Activated T-cell treated with anti-CD3 and anti-CD28 coated beads, Interleukin-2, amount 50 U/mL, for 24 hours (primary cell): ENCODE data around the gene AMOTL1.

Source experiments
- DNase-seq: peaks from one replicate; pipeline ENCODE4 v3.0.0-alpha.2; 2020
- H3K27ac Mint-ChIP-seq: 2 replicates; pipeline ENCODE4 v1.8.0; 2020; ENCODE audit warnings: mild to moderate bottlenecking, mixed read lengths
- H3K27me3 Mint-ChIP-seq: 2 replicates; pipeline ENCODE4 v1.8.0; 2020; ENCODE audit warnings: mixed read lengths
- H3K36me3 Mint-ChIP-seq: 2 replicates; pipeline ENCODE4 v1.8.0; 2020; ENCODE audit warnings: low read depth, mixed read lengths
- H3K4me1 Mint-ChIP-seq: 2 replicates; pipeline ENCODE4 v1.8.0; 2020; ENCODE audit warnings: low read depth, mixed read lengths
- H3K4me3 Mint-ChIP-seq: 2 replicates; pipeline ENCODE4 v1.8.0; 2020; ENCODE audit warnings: mild to moderate bottlenecking, moderate library complexity, mixed read lengths
- H3K9me3 Mint-ChIP-seq: 2 replicates; pipeline ENCODE4 v1.8.0; 2020; ENCODE audit warnings: mixed read lengths

AMOTL1 gene

DNA sequence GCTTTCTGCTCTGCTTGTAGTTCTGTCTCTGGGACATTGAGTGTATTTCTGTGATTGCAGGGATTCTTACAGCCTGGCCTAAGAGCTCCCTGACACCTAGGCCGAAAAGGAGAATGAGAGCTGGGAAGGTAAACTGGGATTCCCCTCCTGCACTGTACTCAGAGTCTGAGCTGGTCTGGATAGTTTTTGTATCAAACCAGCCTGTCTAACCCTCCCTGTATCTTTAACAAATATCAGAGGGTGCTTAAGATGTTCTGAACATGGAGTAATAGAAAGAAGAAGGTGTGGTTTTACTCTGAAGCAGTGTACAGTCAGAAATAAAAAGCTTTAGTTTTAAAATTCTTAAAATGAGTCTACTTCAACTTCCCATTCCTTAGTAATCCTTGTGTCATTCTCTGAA is 57.3 kb downstream of the AMOTL1 start:
- H3K36me3 Mint-ChIP-seq, result no peaks in the 10 kb centered on the region
- H3K27me3 Mint-ChIP-seq, result no peaks in the 10 kb centered on the region
- DNase-seq, result no peak
- H3K9me3 Mint-ChIP-seq, result no peaks in the 10 kb centered on the region
- no peak overlapping the region for H3K4me3 Mint-ChIP-seq
- H3K27ac Mint-ChIP-seq, result no peak overlapping the region
- H3K4me1 Mint-ChIP-seq, result no peaks in the 10 kb centered on the region

DNA sequence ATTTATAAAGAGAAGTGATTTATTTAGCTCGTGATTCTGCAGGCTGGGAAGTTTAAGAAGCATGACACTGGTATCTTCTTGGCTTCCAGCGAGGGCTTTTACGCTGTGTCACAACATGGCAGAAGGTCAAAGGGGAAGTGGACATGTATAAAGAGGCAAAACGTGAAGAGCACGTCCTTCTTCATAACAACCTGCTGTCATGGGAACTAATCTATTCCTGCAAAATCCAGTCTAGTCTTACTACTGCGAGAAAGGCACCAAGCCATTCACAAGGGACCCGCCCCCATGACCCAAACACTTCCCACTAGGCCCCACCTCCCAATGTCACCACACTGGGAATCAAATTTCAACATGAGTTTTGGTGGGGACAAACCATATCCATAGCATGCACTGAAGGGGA is 58.3 kb downstream of the AMOTL1 start:
- no peaks in the 10 kb centered on the region for H3K27me3 Mint-ChIP-seq
- H3K36me3 Mint-ChIP-seq, result no peaks in the 10 kb centered on the region
- H3K4me1 Mint-ChIP-seq, result no peaks in the 10 kb centered on the region
- H3K4me3 Mint-ChIP-seq, result no peak overlapping the region
- H3K27ac Mint-ChIP-seq, result no peak overlapping the region
- no peak for DNase-seq
- H3K9me3 Mint-ChIP-seq, result no peaks in the 10 kb centered on the region

DNA sequence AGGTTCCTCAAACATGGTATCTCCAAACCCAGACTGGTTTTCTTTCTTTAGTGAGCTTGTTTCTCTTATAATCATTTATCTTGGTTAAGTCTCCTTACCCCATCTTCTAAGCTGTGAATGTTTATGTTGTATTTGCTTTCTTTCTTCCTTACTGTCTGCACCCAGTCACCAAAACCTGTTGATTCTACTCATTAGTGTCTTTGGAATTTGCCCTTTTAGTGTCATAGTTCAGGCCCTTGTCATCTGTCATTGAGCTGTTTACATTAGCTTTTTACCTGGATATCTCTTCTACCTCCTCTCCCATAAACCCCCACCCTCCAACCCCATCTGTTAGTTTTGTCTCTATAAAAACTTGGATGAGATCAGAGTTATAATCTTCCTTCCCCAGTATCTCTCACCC is 59.9 kb downstream of the AMOTL1 start:
- no peaks in the 10 kb centered on the region for H3K9me3 Mint-ChIP-seq
- no peaks in the 10 kb centered on the region for H3K36me3 Mint-ChIP-seq
- H3K27ac Mint-ChIP-seq, result no peak overlapping the region
- no peaks in the 10 kb centered on the region for H3K4me1 Mint-ChIP-seq
- no peak for DNase-seq
- no peaks in the 10 kb centered on the region for H3K27me3 Mint-ChIP-seq
- H3K4me3 Mint-ChIP-seq, result no peak overlapping the region

DNA sequence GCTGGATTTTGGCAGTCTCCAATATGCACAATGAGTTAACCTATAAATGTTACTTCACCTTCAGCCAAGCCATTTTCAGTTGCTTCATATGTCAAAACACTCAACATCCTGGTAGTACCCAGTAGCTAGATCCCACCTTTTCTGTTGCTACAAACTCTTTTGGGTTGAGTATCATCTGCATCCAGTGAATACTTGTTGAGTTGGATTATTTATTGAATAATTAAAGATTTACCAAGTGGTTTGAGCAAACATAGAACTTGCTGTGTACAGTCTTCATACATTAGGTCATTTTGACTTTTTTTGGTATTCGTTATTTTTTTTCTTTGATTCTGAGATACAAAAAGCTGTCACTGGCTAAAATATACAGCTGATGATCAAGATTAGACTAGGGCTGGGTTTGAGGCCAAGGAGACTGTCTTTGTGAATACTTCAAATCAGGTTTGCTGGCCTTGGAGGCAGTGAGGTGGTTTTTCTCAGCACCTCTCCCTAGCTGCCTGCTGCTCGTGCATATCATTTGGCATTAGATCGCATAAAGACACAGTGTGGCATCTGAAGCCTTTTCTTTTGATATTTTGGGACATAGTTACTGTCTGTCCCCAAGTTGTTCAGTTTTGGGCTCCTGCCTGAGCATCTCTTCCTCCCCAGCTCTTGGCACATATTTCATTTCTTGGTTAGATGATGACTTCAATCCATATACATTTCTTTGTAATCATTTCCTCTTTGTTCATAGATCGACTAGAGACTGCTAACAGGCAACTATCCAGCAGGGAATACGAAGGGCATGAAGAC is 62.8 kb downstream of the AMOTL1 start:
- H3K4me1 Mint-ChIP-seq, result no peaks in the 10 kb centered on the region
- H3K36me3 Mint-ChIP-seq, result no peaks in the 10 kb centered on the region
- no peak overlapping the region for H3K4me3 Mint-ChIP-seq

DNA sequence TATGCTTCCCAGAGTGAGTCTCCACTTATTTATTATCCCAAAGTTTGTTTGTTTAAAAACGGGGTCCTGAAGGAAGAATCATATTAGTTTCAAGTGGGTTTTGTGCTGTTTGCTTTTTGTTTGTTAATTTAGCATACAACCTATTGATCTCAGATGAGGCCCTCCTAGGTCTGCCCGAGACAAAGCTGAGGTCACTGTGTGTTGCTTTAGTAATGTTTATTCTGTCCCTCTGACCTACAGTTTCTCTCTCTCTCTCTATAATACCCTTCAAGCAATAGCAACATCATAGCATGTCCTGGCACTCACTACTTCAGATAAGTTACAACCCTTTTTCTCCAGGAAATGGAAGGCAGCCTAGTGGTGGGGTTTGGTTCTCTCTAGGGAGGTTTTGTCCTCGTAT is 63.4 kb downstream of the AMOTL1 start:
- Mint-ChIP-seq H3K27me3 (no peaks in the 10 kb centered on the region), H3K27ac (no peak overlapping the region), H3K4me3 (no peak overlapping the region), H3K36me3 (no peaks in the 10 kb centered on the region), H3K9me3 (no peaks in the 10 kb centered on the region), H3K4me1 (no peaks in the 10 kb centered on the region)
- no peak for DNase-seq

More for the DNA sequence above, 62.8 kb downstream of the AMOTL1 start:
- Mint-ChIP-seq H3K27me3 (no peaks in the 10 kb centered on the region), H3K27ac (no peak overlapping the region), H3K9me3 (no peaks in the 10 kb centered on the region)
- no peak for DNase-seq

DNA sequence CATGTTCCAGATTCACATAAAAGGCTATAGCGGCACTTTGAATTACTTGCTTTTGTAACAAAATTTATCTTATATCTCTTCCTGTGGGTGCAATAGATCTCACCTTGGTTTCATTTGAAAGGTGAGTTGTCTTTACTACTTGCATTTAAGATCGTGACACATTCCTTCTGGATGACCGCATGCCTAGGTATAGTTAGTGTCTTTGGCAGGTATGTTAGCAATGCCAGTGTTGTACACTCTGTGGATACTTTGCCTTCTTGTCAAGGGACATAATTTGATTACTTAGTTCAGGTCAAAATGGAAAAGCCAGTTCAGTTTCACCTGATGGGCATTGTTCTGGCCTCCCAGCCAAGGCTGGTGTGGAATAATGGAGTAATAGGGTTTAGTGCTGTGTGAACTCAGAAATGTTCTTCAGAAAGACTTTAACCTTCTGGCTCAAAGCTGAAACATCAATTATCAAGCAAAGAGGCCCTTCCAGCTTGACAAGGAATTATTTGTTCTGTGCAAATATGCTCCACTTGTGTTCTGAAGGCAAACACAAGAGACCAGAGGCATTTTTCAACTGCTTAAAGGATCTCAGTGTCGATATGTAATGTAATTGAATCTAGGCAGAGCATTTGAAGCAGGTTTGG is 64.6 kb downstream of the AMOTL1 start:
- Mint-ChIP-seq H3K36me3 (no peaks in the 10 kb centered on the region), H3K4me1 (no peaks in the 10 kb centered on the region), H3K9me3 (no peaks in the 10 kb centered on the region), H3K27me3 (no peaks in the 10 kb centered on the region), H3K4me3 (no peak overlapping the region), H3K27ac (no peak overlapping the region)
- DNase-seq, result no peak

DNA sequence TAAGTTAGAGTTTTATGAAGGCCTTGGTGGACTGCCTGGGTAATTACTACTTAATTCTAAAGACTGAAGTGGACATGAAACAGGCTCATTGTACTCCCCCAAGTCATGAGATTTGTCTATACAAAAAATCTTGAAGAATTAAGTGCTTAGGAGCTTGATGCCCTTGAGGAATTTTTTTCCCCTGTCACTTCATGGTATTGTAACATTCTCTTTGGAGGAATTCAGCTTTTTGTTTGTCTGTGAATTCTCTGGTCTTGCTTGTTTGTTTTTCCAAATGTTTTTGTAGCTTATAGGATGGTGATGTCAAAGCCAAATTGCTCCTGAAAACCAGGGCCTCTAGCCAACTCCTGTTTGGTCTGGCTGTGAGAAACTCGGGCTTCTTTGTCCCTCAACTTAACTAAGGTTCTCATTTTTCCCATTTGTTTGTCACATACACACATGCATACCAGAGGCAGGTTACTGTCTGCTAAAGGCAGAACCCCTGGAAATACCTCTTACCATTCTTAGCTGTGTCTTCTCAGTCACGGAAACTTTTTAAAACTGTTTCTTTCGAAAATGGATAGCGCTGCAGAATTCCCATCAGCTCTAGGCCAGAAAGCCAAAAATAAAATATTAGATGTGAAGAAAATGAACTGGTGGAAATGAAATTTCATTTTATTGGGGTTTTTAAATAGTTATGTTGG is 66.9 kb downstream of the AMOTL1 start:
- Mint-ChIP-seq H3K27ac (no peak overlapping the region), H3K36me3 (no peaks in the 10 kb centered on the region), H3K4me3 (no peak overlapping the region), H3K4me1 (no peaks in the 10 kb centered on the region), H3K9me3 (no peaks in the 10 kb centered on the region), H3K27me3 (no peaks in the 10 kb centered on the region)
- DNase-seq, result no peak

DNA sequence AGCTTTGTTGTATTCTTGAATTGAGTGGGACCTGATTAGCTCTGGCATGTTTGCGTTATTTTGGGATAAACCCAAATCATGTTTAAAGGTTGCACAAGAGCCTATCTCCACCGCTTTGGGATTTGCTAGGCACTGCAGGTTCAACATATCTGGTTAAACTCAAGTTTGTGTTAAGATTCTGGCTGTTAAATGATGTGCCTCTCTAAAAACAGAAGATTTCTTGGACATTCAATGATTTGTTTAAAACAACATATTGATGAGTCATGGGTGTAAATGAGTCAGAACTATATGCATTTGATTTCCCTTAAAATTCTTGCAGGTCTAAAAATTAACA is 67.4 kb downstream of the AMOTL1 start:
- Mint-ChIP-seq H3K4me1 (no peaks in the 10 kb centered on the region), H3K9me3 (no peaks in the 10 kb centered on the region), H3K4me3 (no peak overlapping the region), H3K36me3 (no peaks in the 10 kb centered on the region), H3K27me3 (no peaks in the 10 kb centered on the region), H3K27ac (no peak overlapping the region)
- no peak for DNase-seq

DNA sequence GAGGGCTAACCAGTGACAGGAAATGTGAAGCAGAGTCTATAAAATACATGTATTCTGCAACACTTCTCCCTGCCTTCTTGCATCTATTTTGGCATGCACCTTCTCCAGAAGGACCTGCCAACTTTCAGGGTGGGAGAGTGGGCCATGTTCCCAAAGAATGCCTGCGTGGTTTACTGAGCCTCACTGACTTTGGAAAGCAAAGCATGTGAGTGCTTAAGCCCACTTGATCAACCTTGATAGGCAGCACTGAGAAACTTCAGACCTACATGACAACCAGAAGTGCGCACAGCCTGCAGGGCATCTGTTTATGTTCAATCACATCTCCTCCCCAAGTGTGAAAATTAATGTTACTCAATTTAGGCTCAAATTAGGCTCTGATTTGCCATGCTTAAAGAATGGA is 69.2 kb downstream of the AMOTL1 start:
- no peaks in the 10 kb centered on the region for H3K36me3 Mint-ChIP-seq
- H3K27me3 Mint-ChIP-seq, result no peaks in the 10 kb centered on the region
- no peak for DNase-seq
- H3K27ac Mint-ChIP-seq, result no peak overlapping the region
- no peak overlapping the region for H3K4me3 Mint-ChIP-seq
- H3K9me3 Mint-ChIP-seq, result no peaks in the 10 kb centered on the region
- H3K4me1 Mint-ChIP-seq, result no peaks in the 10 kb centered on the region

DNA sequence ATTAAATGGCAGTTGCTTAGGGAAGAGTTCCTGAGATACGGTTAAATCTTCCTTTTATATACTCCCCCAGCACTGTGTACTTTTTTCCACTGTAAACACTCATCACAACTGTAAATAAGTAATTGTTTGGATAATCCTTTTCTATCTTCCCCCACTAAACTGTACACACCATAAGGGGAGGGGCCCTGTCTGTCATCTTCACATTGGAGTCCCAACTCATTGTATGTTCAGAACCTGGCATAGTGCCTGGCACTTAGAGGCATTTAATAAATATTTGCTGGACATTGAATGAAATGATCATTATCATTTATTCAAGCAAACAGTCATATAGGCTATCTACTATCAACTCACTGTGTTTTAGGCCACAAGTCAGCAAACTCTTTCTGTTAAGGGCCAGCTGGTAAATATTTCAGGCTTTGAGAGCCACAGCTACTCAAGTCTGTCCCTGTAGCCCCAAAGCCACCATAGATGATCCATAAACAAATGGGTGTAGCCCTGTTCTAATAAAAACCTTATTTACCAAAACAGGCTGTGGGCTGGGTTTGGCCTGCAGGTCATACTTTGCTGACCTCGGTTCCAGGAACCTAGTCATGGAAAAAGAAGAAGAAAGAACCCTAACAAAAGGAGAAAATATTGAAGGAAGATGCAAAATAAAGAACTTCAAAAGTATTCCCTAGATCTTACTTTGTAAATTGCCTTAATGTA is 70.0 kb downstream of the AMOTL1 start:
- Mint-ChIP-seq H3K9me3 (no peaks in the 10 kb centered on the region), H3K36me3 (no peaks in the 10 kb centered on the region), H3K27ac (no peak overlapping the region), H3K4me3 (no peak overlapping the region), H3K27me3 (no peaks in the 10 kb centered on the region), H3K4me1 (no peaks in the 10 kb centered on the region)
- no peak for DNase-seq

DNA sequence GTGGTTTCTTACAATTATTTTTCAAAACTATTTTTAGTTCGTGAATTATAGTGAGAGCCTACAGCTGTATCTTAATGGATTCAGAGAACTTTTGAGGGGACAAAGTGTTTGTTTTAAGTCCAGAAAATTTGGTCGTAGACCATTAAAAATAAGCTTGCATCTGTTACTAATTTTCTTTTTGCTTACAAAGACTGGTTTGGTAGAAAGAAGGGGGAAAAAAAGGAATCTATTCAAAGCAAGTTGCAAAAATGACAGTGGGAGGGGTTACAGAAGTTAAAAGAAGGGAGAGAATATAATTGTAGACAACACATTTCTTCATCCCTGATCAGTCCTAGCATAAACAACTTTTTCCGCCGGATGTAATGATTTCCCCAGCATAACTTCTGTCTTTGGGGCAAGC is 72.1 kb downstream of the AMOTL1 start:
- H3K9me3 Mint-ChIP-seq, result no peaks in the 10 kb centered on the region
- no peak overlapping the region for H3K4me3 Mint-ChIP-seq
- DNase-seq, result no peak
- no peaks in the 10 kb centered on the region for H3K27me3 Mint-ChIP-seq
- H3K27ac Mint-ChIP-seq, result no peak overlapping the region
- no peaks in the 10 kb centered on the region for H3K36me3 Mint-ChIP-seq
- no peaks in the 10 kb centered on the region for H3K4me1 Mint-ChIP-seq

DNA sequence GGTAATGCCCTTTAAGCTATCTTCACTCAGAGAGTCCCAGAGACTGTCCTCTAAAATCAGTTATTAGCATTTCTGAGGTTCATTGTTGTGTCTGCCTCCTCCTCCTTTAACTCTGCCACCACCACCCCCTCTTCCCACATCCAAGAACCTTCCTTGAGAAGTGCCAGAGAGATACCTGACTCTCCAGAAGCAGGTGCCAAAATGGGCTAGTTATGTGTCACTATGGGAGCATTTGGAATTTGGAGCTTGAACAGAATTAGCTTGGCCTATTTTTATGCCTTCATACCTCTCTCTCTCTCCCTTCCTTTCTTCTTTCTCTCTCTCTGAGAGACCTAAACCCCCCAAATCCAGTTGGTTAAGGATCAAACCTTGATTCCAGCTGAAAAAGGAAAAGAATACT is 75.9 kb downstream of the AMOTL1 start:
- no peak overlapping the region for H3K27ac Mint-ChIP-seq
- no peak overlapping the region for H3K4me3 Mint-ChIP-seq
- no peaks in the 10 kb centered on the region for H3K9me3 Mint-ChIP-seq
- no peaks in the 10 kb centered on the region for H3K27me3 Mint-ChIP-seq
- H3K4me1 Mint-ChIP-seq, result no peaks in the 10 kb centered on the region
- no peaks in the 10 kb centered on the region for H3K36me3 Mint-ChIP-seq
- no peak for DNase-seq

DNA sequence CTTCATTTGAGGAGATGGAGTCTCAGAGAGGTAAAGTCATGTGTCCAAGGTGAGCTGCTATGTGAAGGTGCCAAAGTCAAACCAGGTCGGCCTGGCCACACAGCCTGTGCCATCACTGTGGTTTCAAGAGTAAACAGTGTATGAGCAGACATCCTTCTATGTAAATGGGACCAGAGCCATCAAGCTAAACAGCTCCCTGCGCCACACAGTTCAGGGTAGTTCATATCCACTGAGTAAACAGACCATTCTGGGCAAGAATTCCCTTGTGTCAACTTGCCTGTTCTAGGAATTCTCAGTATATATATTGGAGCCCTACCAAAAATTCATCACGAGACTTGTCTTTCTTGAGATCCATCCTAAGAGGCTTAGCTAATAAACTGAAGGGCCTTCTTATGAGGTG is 77.5 kb downstream of the AMOTL1 start:
- no peak overlapping the region for H3K4me3 Mint-ChIP-seq
- H3K36me3 Mint-ChIP-seq, result no peaks in the 10 kb centered on the region
- DNase-seq, result no peak
- no peaks in the 10 kb centered on the region for H3K9me3 Mint-ChIP-seq
- no peak overlapping the region for H3K27ac Mint-ChIP-seq
- no peaks in the 10 kb centered on the region for H3K27me3 Mint-ChIP-seq
- no peaks in the 10 kb centered on the region for H3K4me1 Mint-ChIP-seq

DNA sequence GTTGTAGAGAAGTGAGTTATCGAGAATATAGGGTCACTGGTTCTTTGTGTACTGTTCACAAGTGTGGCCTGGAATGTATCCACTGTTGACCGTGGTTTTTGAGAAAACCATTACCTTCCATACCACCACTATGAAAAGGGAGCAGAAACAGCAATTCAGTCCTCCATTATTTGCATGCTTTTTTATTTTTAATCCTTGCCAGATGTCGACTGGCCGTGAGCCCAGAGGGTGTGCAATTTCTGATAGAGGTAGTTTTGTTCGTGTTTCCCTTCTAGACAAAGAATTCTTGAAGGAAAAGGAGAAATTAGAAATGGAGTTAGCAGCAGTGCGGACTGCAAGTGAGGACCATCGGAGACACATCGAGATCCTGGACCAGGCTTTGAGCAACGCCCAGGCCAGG is 81.7 kb downstream of the AMOTL1 start:
- DNase-seq, result no peak
- no peaks in the 10 kb centered on the region for H3K36me3 Mint-ChIP-seq
- no peak overlapping the region for H3K27ac Mint-ChIP-seq
- H3K4me3 Mint-ChIP-seq, result no peak overlapping the region
- no peaks in the 10 kb centered on the region for H3K27me3 Mint-ChIP-seq
- H3K4me1 Mint-ChIP-seq, result no peaks in the 10 kb centered on the region
- no peaks in the 10 kb centered on the region for H3K9me3 Mint-ChIP-seq
